Smooth muscle cell (in vitro differentiated cells): ENCODE results near the gene ARHGAP26. TPM values are rescaled to one million over a fixed set of nuclear protein-coding genes. Genes with fewer than 3 reads are reported as not detected.
"Not testable (repeated sequence)": the region's sequence is repeated elsewhere in the genome, so short reads cannot be mapped to it uniquely, and the experiment has no call there.

Source experiments
- DNase-seq: peaks from one replicate; lab custom pipeline; 2025; ENCODE audit not compliant: unreplicated experiment; lab: John Stamatoyannopoulos, UW
- H2AFZ ChIP-seq: fragments of 200-600 bp; sonication (generic); 2 replicates; pipeline ENCODE4 v1.6.0; 2016; ENCODE audit warnings: antibody characterized with exemption, low read depth, mild to moderate bottlenecking
- H3F3A ChIP-seq: fragments of 200-600 bp; sonication (generic); 2 replicates; pipeline ENCODE4 v1.6.0; 2017; ENCODE audit warnings: antibody characterized with exemption, low read depth
- H3K27ac ChIP-seq: fragments of 200-600 bp; sonication (generic); 2 replicates; pipeline ENCODE4 v1.5.1; 2016; ENCODE audit warnings: low read depth, mild to moderate bottlenecking
- H3K27me3 ChIP-seq: fragments of 200-600 bp; sonication (generic); 2 replicates; pipeline ENCODE4 v1.6.1; 2016; ENCODE audit warnings: low read depth, mild to moderate bottlenecking
- H3K36me3 ChIP-seq: fragments of 200-600 bp; sonication (generic); 2 replicates; pipeline ENCODE4 v1.5.1; 2016; ENCODE audit warnings: low read depth
- H3K4me1 ChIP-seq: fragments of 200-600 bp; sonication (generic); 2 replicates; pipeline ENCODE4 v1.5.1; 2016; ENCODE audit warnings: low read depth
- H3K4me2 ChIP-seq: fragments of 200-600 bp; sonication (generic); 2 replicates; pipeline ENCODE4 v1.6.0; 2016; ENCODE audit warnings: mild to moderate bottlenecking
- H3K4me3 ChIP-seq: fragments of 200-600 bp; sonication (generic); 2 replicates; pipeline ENCODE4 v1.5.1; 2016; ENCODE audit warnings: mild to moderate bottlenecking
- H3K79me2 ChIP-seq: fragments of 200-600 bp; sonication (generic); 2 replicates; pipeline ENCODE4 v1.6.0; 2016; ENCODE audit warnings: low read depth, mild to moderate bottlenecking
- H3K9ac ChIP-seq: fragments of 200-600 bp; sonication (generic); 2 replicates; pipeline ENCODE4 v1.6.0; 2016; ENCODE audit warnings: low read depth
- H3K9me3 ChIP-seq: fragments of 200-600 bp; sonication (generic); replicated peaks from 2 replicates; pipeline ENCODE4 v1.5.1; 2016; ENCODE audit warnings: low read depth
- H4K20me1 ChIP-seq: fragments of 200-600 bp; sonication (generic); 2 replicates; pipeline ENCODE4 v1.6.0; 2016; ENCODE audit warnings: low read depth
- WGBS: methylation state at CpG from one replicate; pipeline ENCODE4 v1.1.7; 2016; ENCODE audit warnings: low lambda C conversion rate; 5-methylcytosine and 5-hydroxymethylcytosine counted together
- polyA plus RNA-seq: library from polyadenylated mRNA; unstranded; fragments of >200 nt; fragmentation: Nextera tagmentation; extraction: Ambion mirVana; gene quantifications from 2 replicates; pipeline ENCODE4 v1.2.1, GENCODE V29; 2016
- total RNA-seq: library from RNA; depleted of rRNA; stranded (reverse); fragments of >200 nt; gene quantifications from 2 replicates; pipeline ENCODE4 v1.2.3, GENCODE V29; 2014
- TF ChIP-seq, protein P1 (sequence below): fragments of 200-600 bp; sonication (generic); IDR thresholded peaks from 2 replicates; pipeline ENCODE4 v1.5.1; 2017; ENCODE audit warnings: borderline replicate concordance, mild to moderate bottlenecking, antibody characterized with exemption; ENCODE audit not compliant: insufficient read depth, poor library complexity, severe bottlenecking

Gene ARHGAP26
- total and polyA plus RNA-seq, 2 experiments from 2014 or later: 2.2 to 5.1 TPM

- H3K9ac ChIP-seq: no peak overlapping the region
- DNase-seq: no peak
- no peak overlapping the region for H3K4me3 ChIP-seq
- no peaks in the 10 kb centered on the region for H3K79me2 ChIP-seq
- H3K9me3 ChIP-seq: no peaks in the 10 kb centered on the region
- H3F3A ChIP-seq: peaks cover 3% of the 10 kb centered on the region
- no peak overlapping the region for H3K27ac ChIP-seq
- no peak overlapping the region for H2AFZ ChIP-seq
- no peaks in the 10 kb centered on the region for H3K27me3 ChIP-seq
- peaks cover 6% of the 10 kb centered on the region for H3K4me1 ChIP-seq
- no peaks in the 10 kb centered on the region for H3K36me3 ChIP-seq
- TF ChIP-seq, protein P1, sequence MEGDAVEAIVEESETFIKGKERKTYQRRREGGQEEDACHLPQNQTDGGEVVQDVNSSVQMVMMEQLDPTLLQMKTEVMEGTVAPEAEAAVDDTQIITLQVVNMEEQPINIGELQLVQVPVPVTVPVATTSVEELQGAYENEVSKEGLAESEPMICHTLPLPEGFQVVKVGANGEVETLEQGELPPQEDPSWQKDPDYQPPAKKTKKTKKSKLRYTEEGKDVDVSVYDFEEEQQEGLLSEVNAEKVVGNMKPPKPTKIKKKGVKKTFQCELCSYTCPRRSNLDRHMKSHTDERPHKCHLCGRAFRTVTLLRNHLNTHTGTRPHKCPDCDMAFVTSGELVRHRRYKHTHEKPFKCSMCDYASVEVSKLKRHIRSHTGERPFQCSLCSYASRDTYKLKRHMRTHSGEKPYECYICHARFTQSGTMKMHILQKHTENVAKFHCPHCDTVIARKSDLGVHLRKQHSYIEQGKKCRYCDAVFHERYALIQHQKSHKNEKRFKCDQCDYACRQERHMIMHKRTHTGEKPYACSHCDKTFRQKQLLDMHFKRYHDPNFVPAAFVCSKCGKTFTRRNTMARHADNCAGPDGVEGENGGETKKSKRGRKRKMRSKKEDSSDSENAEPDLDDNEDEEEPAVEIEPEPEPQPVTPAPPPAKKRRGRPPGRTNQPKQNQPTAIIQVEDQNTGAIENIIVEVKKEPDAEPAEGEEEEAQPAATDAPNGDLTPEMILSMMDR: no peak
- no peaks in the 10 kb centered on the region for H4K20me1 ChIP-seq
- no peak overlapping the region for H3K4me2 ChIP-seq
Measured at GRCh38 chr5:143117821-143118220, 347.6 kb downstream of the ARHGAP26 start.

DNA sequence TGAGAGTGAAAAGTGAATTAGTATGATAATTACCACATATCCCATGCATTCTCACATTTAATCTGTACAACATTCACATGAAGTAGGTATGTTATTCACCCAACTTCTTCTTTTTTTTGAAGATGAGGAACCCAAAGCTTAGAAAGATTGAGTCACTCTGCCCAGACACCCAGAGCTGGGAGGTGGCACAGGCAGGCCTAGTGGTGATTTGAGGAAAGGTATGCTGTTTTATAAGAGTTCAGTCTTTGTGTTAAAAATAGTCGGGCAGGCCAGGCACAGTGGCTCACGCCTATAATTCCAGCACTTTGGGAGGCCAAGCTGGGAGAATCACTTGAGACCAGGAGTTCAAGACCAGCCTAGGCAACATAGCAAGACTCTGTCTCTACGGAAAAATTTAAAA lies 348.0 kb downstream of the ARHGAP26 start:
- Histone ChIP-seq H3K36me3 (no peaks in the 10 kb centered on the region), H3K9ac (no peak overlapping the region), H4K20me1 (no peaks in the 10 kb centered on the region), H3K4me2 (no peak overlapping the region), H2AFZ (no peak overlapping the region), H3K27me3 (no peaks in the 10 kb centered on the region), H3K4me3 (no peak overlapping the region), H3K79me2 (no peaks in the 10 kb centered on the region), H3K9me3 (no peaks in the 10 kb centered on the region), H3K27ac (no peak overlapping the region), H3K4me1 (peaks cover 6% of the 10 kb centered on the region), H3F3A (peaks cover 7% of the 10 kb centered on the region)
- TF ChIP-seq, protein P1: no peak
- 94% methylated on average over 3 of the region's 3 CpGs for WGBS
- no peak for DNase-seq

DNA sequence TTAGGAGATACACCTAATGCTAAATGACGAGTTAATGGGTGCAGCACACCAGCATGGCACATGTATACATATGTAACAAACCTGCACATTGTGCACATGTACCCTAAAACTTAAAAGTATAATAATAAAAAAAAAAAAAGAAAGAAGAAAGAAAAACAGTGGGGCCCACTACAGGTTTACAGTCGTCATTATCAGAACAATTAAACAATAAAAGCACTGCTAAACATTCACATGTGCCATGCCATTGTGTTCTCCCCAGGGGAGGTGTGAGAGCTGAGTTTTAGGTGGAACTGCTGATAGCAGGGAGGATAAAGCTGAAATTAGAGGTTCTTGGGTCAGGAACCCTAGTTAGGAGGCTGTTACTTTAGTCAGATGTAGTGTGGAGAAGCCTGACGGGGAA lies 348.6 kb downstream of the ARHGAP26 start:
- not testable (repeated sequence) for H2AFZ ChIP-seq, H3K9me3 ChIP-seq, H3K4me3 ChIP-seq, H3K79me2 ChIP-seq, DNase-seq, H4K20me1 ChIP-seq, H3K9ac ChIP-seq, H3K4me2 ChIP-seq, H3K27ac ChIP-seq, H3K36me3 ChIP-seq, H3F3A ChIP-seq, H3K4me1 ChIP-seq, H3K27me3 ChIP-seq
- 88% methylated on average over 3 of the region's 3 CpGs for WGBS

- no peak overlapping the region for H2AFZ ChIP-seq
- 53% methylated on average over 2 of the region's 2 CpGs for WGBS
Measured at GRCh38 chr5:143119291-143119769, 349.2 kb downstream of the ARHGAP26 start.

More at GRCh38 chr5:143119291-143119769, 349.2 kb downstream of the ARHGAP26 start:
- Histone ChIP-seq H3K27ac (no peak overlapping the region), H3K79me2 (no peaks in the 10 kb centered on the region), H4K20me1 (no peaks in the 10 kb centered on the region), H3K27me3 (no peaks in the 10 kb centered on the region), H3K4me3 (no peak overlapping the region), H3K36me3 (no peaks in the 10 kb centered on the region), H3F3A (peaks cover 7% of the 10 kb centered on the region), H3K9me3 (no peaks in the 10 kb centered on the region), H3K4me1 (peaks cover 6% of the 10 kb centered on the region), H3K9ac (no peak overlapping the region), H3K4me2 (no peak overlapping the region)
- TF ChIP-seq, protein P1: no peak
- DNase-seq: no peak
